KBM-7 (cell line): ENCODE measurements around the gene RPUSD3.
"Not testable (repeated sequence)": the region's sequence is repeated elsewhere in the genome, so short reads cannot be mapped to it uniquely, and the experiment has no call there.

Experiments used
- DNase-seq: peaks from one replicate; pipeline ENCODE4 v3.0.0-alpha.2; 2015
- in situ Hi-C: fragments of 300-500 bp; cut with MboI; formaldehyde crosslinking; loops from 2 replicates; pipeline ENCODE4 v1.14.3; 2020; ENCODE audit warnings: low sequenced_read_pairs, low pct_unique_long_range_greater_than_20kb, mixed read lengths

RPUSD3 gene

GRCh38 chr3:9843715-9844438 is at the start of gene RPUSD3:
RPUSD3 (minus strand) TSS chr3:9844008; CDS start chr3:9843990, 18 bp downstream.
- in situ Hi-C loops, result no loop called here
- DNase-seq, result peak; percentile 95

GRCh38 chr3:9891072-9891622 is 47.3 kb upstream of the RPUSD3 start:
- DNase-seq, result no peak
- in situ Hi-C loops, result no loop called here

- in situ Hi-C loops, result no loop called here
- DNase-seq, result peak; percentile 89
These were observed 46.7 kb upstream of the RPUSD3 start, which contains the start of gene JAGN1 for GRCh38 chr3:9890249-9891071. JAGN1 (plus strand) TSS chr3:9890610; CDS start chr3:9890723, 113 bp downstream.

GRCh38 chr3:9889405-9889804 is 45.6 kb upstream of the RPUSD3 start:
- in situ Hi-C loops, result no loop called here
- DNase-seq, result no peak

- in situ Hi-C loops, result no loop called here
- no peak for DNase-seq
These were observed 44.7 kb upstream of the RPUSD3 start for GRCh38 chr3:9888540-9888939.

- peak; percentile 38 for DNase-seq
- in situ Hi-C loops, result no loop called here
These were observed 43.7 kb upstream of the RPUSD3 start for GRCh38 chr3:9887480-9887879.

GRCh38 chr3:9886328-9886727 is 42.5 kb upstream of the RPUSD3 start:
- in situ Hi-C loops, result no loop called here
- no peak for DNase-seq

- DNase-seq, result no peak
- in situ Hi-C loops, result no loop called here
These were observed 40.9 kb upstream of the RPUSD3 start for GRCh38 chr3:9884555-9885165.

- no peak for DNase-seq
- in situ Hi-C loops, result no loop called here
These were observed 40.1 kb upstream of the RPUSD3 start for GRCh38 chr3:9883706-9884554.

GRCh38 chr3:9881441-9881840 is 37.6 kb upstream of the RPUSD3 start:
- DNase-seq, result no peak

GRCh38 chr3:9879830-9880549 is 36.2 kb upstream of the RPUSD3 start, which contains the start of gene CIDEC:
CIDEC (minus strand) TSS chr3:9880253; CDS start chr3:9878486, 1,767 bp downstream.
- in situ Hi-C loops, result no loop called here
- no peak for DNase-seq

More at GRCh38 chr3:9881441-9881840, 37.6 kb upstream of the RPUSD3 start:
- in situ Hi-C loops, result no loop called here

- in situ Hi-C loops, result no loop called here
- DNase-seq, result no peak
These were observed 34.9 kb upstream of the RPUSD3 start for GRCh38 chr3:9878700-9879099.

GRCh38 chr3:9876991-9877390 is 33.2 kb upstream of the RPUSD3 start:
- in situ Hi-C loops, result no loop called here
- DNase-seq, result no peak

- in situ Hi-C loops, DNase-seq: not testable (repeated sequence)
These were observed 32.4 kb upstream of the RPUSD3 start for GRCh38 chr3:9876255-9876654.

GRCh38 chr3:9875448-9875847 is 31.6 kb upstream of the RPUSD3 start:
- no peak for DNase-seq
- in situ Hi-C loops, result no loop called here

- DNase-seq, in situ Hi-C loops: not testable (repeated sequence)
These were observed 28.3 kb upstream of the RPUSD3 start for GRCh38 chr3:9872067-9872466.

- in situ Hi-C loops, result no loop called here
- no peak for DNase-seq
These were observed 27.2 kb upstream of the RPUSD3 start for GRCh38 chr3:9870978-9871377.

GRCh38 chr3:9869955-9870354 is 26.1 kb upstream of the RPUSD3 start:
- no peak for DNase-seq
- in situ Hi-C loops, result no loop called here
